Neural cell (in vitro differentiated cells): ENCODE data around the gene YIF1B.

ENCODE experiments used
- EP300 ChIP-seq: fragments of 450-650 bp; conservative IDR thresholded peaks from 2 replicates; pipeline ENCODE4 v1.6.1; 2014; ENCODE audit warnings: antibody characterized with exemption, mild to moderate bottlenecking, moderate library complexity; ENCODE audit not compliant: poor library complexity, severe bottlenecking
- EZH2 ChIP-seq: fragments of 200-600, 300-800 bp; shearing (Covaris generic), sonication (generic); IDR thresholded peaks from 2 replicates; pipeline ENCODE4 v1.6.1; 2014; ENCODE audit warnings: antibody characterized with exemption, low read length, borderline replicate concordance, mild to moderate bottlenecking; ENCODE audit not compliant: insufficient read depth, poor library complexity, severe bottlenecking
- MXI1 ChIP-seq: fragments of 450-650 bp; conservative IDR thresholded peaks from 2 replicates; pipeline ENCODE4 v1.6.1; 2014; ENCODE audit warnings: antibody characterized with exemption, mild to moderate bottlenecking; ENCODE audit not compliant: poor library complexity, severe bottlenecking
- POLR2AphosphoS5 ChIP-seq: IDR thresholded peaks from 2 replicates; pipeline ENCODE4 v1.6.1; 2012
- RAD21 ChIP-seq: fragments of 450-650 bp; conservative IDR thresholded peaks from 2 replicates; pipeline ENCODE4 v1.6.1; 2014; ENCODE audit warnings: antibody characterized with exemption, mild to moderate bottlenecking, moderate library complexity
- SMC3 ChIP-seq: fragments of 450-650 bp; conservative IDR thresholded peaks from 2 replicates; pipeline ENCODE4 v1.6.1; 2014; ENCODE audit warnings: antibody characterized with exemption, mild to moderate bottlenecking, moderate library complexity; ENCODE audit not compliant: poor library complexity
- TAF1 ChIP-seq: IDR thresholded peaks from 2 replicates; pipeline ENCODE4 v1.6.1; 2012; ENCODE audit warnings: low read depth
- TF ChIP-seq, protein P1 (sequence below): fragments of 450-650 bp; IDR thresholded peaks from 2 replicates; pipeline ENCODE4 v1.5.1; 2014; ENCODE audit warnings: antibody characterized with exemption, mild to moderate bottlenecking, moderate library complexity; ENCODE audit not compliant: poor library complexity, severe bottlenecking
- TF ChIP-seq, protein P2 (sequence below): IDR thresholded peaks from 2 replicates; pipeline ENCODE4 v1.6.1; 2012; ENCODE audit warnings: borderline replicate concordance

DNA sequence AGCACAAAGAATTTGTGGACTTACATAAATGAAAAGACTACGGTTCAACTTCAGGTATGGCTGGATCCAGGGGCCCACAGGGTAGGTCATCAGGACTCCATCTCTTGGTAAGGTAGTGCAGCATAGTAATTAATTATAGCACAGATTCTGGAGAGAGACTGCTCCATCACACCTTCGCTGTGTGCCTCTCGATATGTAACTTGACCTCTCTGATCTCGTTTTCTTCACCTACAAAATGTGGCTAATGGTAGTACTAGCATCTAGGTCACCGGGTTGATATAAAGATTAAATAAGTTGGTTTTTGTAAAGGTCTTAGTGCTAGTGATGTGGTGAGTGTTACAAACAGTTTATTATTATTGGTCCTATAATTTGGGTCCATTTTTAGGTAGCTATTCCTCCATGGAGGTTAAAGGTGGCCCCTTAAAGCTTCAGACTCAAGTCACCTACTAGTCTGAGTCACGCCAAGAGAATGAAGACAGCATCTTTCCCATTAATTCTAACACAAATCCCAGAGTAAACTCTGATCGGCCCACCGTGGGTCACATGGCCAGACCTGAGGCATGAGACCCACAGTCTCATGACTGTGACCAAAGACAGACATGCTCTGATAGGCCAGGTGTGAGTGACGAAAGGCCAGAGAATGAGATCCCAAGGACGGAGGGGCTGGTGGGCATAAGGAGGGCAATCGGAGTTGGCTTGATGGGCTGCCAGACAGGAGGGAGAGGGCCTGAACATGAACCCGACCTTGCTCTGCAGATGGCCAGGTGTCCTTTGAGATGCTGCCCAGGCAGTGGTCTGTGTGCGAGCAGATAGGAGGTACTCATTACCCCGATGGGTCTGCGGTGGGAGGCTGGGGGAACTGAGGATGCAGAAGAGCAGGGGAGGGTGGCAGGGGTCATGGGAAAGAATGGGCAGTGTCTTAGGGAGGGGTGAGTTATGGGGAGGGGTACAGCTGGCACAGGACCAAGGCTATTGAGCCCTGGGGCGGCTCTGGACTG is 40.3 kb upstream of the YIF1B start:
- TF ChIP-seq, protein P1, sequence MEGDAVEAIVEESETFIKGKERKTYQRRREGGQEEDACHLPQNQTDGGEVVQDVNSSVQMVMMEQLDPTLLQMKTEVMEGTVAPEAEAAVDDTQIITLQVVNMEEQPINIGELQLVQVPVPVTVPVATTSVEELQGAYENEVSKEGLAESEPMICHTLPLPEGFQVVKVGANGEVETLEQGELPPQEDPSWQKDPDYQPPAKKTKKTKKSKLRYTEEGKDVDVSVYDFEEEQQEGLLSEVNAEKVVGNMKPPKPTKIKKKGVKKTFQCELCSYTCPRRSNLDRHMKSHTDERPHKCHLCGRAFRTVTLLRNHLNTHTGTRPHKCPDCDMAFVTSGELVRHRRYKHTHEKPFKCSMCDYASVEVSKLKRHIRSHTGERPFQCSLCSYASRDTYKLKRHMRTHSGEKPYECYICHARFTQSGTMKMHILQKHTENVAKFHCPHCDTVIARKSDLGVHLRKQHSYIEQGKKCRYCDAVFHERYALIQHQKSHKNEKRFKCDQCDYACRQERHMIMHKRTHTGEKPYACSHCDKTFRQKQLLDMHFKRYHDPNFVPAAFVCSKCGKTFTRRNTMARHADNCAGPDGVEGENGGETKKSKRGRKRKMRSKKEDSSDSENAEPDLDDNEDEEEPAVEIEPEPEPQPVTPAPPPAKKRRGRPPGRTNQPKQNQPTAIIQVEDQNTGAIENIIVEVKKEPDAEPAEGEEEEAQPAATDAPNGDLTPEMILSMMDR: no peak
- TF ChIP-seq MXI1: no peak
- no peak for TF ChIP-seq POLR2AphosphoS5
- no peak for TF ChIP-seq EP300
- TF ChIP-seq TAF1: no peak
- TF ChIP-seq EZH2: no peak
- TF ChIP-seq, protein P2, sequence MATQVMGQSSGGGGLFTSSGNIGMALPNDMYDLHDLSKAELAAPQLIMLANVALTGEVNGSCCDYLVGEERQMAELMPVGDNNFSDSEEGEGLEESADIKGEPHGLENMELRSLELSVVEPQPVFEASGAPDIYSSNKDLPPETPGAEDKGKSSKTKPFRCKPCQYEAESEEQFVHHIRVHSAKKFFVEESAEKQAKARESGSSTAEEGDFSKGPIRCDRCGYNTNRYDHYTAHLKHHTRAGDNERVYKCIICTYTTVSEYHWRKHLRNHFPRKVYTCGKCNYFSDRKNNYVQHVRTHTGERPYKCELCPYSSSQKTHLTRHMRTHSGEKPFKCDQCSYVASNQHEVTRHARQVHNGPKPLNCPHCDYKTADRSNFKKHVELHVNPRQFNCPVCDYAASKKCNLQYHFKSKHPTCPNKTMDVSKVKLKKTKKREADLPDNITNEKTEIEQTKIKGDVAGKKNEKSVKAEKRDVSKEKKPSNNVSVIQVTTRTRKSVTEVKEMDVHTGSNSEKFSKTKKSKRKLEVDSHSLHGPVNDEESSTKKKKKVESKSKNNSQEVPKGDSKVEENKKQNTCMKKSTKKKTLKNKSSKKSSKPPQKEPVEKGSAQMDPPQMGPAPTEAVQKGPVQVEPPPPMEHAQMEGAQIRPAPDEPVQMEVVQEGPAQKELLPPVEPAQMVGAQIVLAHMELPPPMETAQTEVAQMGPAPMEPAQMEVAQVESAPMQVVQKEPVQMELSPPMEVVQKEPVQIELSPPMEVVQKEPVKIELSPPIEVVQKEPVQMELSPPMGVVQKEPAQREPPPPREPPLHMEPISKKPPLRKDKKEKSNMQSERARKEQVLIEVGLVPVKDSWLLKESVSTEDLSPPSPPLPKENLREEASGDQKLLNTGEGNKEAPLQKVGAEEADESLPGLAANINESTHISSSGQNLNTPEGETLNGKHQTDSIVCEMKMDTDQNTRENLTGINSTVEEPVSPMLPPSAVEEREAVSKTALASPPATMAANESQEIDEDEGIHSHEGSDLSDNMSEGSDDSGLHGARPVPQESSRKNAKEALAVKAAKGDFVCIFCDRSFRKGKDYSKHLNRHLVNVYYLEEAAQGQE: no peak
- TF ChIP-seq RAD21: no peak
- no peak for TF ChIP-seq SMC3
